GM19351 (cell line): ENCODE measurements around the gene CARD8.
"Not testable (repeated sequence)": the region's sequence is repeated elsewhere in the genome, so short reads cannot be mapped to it uniquely, and the experiment has no call there.

Experiments used
- ATAC-seq: cut with Tn5 transposase; IDR thresholded peaks from one replicate; pipeline ENCODE4 v1.9.1; 2021; ENCODE audit warnings: mild to moderate bottlenecking, moderate library complexity; ENCODE audit not compliant: unreplicated experiment

CARD8 gene

GRCh38 chr19:48255376-48256303, at the start of gene CARD8:
Gene CARD8, minus strand, starts transcription at chr19:48255912. Its CDS starts 14,892 bp downstream, at chr19:48241020.
- ATAC-seq, result peak; percentile 63

DNA sequence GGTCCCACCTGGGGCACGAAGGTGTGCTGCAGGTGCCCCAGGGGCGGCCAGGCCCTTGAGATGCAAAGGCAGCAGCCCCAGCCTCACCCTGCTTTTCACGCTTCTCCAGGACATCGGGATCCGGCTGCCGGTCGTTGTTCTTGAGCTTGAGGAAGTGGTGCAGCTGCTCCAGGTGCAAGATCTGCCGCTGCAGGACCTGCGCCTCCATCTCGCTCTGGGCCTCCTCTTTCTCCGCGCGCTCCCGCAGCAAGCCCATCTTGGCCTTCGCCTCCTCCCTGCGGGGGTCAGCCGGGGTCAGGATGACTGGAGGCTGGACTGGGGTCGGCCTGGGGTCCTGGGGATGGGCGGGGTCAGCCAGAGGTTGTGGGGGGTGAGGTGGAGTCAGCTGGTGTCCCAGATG, 48.2 kb upstream of the CARD8 start:
- no peak for ATAC-seq

DNA sequence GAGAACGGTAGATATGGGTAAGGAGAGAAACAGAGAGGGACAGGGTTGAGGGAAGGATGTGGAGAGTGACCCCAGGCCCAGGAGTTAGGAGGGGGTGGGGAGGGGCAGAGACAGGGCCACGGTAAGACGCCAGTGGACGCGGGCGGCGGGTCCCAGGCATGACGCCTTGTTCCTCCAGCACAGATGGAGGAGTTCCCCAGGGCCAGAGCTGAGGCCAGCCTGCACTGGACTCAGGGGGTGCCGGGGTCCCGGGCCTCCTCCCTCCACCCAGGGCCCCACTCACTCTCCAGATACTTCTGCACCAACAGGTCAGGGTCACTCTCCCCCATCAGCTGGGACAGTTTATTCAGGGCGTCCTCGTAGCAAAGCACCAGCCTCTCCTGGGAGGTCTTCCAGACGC, 47.7 kb upstream of the CARD8 start:
- ATAC-seq, result no peak

DNA sequence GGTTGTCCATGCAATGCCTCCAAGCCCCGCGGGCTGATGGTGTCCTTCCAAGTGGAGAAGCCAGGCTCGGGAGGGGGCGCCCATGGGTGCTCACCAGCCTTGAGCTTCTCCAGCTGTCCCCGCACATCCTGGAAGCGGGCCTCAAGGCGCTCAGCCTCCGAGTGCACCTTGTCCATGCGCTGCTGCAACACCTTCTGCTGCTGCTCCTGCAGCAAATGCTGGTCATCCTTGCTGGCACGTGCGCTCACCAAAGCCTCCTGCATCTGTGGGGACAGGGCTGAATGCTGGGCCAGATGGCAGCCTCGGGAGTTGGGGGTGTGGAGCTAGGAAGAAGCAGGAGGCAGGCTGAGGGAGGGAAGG, 46.9 kb upstream of the CARD8 start:
- no peak for ATAC-seq

DNA sequence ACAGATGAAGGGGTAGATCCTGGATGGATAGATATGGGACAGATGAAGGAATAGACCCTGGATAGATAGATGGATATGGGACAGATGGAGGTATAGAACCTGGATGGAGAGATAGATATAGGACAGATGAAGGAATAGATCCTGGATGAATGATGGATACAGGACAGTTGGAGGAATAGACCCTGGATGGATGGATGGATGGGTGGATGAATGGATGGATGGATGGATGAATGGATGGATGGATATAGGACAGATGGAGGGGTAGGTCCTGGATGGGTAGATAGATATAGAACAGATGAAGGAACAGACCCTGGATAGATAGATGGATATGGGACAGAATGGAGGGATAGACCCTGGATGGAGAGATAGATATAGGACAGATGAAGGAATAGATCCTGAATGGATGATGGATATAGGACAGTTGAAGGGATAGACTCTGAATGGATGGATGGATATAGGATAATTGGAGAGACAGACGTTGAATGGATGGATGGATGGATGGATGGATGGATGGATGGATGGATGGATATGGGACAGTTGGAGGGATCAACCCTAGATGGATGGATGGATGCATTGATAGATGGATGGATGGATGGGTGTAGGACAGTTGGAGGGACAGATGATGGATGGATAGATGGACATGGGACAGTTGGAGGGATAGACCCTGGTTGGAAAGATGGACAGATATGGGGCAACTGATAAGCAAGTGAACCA, 46.3 kb upstream of the CARD8 start:
- no peak for ATAC-seq

DNA sequence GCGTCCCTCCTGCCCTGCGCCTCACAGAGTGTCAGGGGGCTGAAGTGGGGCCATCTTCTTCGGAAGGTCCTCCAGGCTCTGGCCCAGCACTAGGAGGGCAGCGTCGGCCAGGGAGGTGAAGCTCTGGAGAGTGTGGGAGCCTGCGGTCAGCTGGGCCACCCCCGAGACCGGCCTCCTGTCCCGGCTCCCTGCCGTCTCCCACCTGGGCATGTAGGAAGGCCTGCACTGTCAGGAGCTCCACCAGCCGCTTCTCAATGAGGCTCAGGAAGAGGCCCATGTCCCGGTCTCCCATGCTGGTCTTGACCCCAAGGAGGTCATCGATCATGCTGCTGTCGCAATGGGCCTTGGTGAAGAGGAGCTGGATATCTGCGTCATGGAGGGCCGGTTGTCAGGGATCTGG, 42.3 kb upstream of the CARD8 start:
- no peak for ATAC-seq

DNA sequence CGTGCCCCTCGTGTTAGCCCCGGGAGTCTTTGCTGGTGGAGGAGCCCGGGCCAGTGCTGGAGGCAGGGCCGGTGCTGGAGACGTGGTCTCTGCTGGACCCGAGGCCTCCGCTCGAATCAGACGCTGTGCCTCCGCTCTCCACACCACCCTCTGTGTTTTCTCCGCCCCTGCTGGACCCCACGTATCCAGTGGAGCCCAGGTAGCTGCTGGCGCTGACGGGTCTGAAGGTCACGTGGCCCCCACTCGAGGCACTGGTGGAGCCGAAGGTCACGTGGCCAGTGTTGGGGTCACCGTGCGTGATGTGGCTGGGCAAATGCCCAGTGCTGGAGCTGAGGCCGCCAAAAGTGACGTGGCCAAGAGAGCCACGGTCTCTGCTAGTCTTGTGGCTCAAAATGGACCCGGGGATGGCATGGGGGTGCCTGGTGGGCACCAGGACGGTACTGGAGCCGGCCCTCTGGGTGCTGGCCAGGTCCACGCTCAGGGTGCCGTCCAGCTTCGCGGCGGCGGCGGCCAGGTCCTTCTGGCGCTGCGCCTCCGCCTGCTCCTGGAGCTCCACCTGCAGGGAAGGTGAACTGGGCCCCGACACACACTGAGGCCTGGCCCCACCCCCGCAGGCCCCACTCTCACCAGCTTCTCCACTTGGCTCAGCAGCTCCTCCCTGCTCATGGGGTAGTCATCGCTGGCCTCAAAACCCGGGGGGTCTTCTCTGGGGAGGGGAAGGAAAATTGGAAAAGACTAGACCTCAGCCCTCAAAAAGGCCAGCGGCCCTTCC, 41.4 kb upstream of the CARD8 start:
- no peak for ATAC-seq

- ATAC-seq, result no peak
Observed at GRCh38 chr19:48295458-48295857, 39.7 kb upstream of the CARD8 start.

DNA sequence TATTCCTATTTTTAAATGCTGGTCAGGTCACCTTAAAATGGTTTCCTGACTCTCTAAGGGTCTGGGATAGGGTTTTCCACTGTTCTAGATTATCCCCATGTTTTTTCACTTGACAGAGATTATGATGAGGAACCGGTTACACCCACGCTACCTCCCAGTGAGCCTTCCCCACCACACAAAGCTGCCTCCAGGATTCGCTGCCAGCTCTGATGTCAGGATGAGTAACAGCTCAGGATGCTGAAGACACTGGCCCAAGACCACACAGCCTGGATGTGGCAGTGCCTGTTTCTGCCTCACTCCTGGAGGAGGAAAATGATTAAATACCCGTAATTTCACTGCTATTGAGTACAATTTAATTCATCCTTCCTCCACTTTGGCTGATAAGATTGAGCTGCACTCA, 37.1 kb upstream of the CARD8 start:
- ATAC-seq, result no peak

DNA sequence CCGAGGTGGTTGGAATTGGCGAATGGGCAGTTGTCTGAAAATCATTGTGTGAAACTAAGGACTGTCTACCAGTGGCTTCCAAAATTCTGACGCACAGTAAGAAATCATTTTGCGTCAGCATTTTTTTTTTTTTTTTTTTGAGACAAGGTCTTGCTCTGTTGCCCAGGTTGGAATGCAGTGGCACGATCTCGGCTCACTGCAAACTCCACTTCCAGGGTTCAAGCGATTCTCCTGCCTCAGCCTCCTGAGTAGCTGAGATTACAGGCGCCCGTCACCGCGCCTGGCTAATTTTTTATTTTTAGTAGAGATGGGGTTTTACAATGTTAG, 35.7 kb upstream of the CARD8 start:
- ATAC-seq, result not testable (repeated sequence)

DNA sequence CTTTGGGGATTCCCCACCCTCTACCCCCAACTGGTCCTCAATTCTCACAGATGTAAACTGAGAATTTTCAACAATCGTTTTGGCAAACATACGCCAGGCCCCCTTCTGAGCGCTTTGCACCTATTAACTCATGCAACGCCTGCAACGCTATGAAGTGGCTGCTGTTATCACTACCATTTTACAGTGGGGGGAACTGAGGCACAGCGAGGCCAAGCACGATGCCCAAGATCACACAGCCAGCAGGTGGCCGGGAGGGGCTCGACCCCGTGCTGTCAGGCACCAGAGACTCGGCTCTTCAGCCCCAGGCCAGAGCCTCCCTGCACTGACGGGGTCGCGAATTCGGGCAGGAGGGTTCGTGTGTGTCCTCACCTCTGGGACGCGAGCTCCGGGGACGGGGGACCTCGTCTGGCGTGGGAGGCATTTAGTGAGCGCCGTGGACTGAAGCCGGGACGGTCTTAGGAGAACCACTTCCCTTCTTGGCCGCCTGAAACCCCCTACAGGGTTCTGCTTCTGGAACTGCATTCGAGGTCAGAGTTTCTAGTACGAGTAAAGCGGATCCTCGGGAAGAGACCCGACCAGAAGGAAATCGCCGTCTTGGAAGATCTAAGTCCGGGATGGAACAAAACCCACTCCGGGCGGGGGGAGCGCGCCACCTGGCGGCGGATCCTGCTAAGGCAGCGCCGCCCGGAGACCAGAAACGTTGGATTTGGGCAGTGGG, 35.2 kb upstream of the CARD8 start:
- ATAC-seq, result no peak

- no peak for ATAC-seq
Observed at GRCh38 chr19:48290401-48290770, 34.7 kb upstream of the CARD8 start.

- ATAC-seq, result no peak
Observed at GRCh38 chr19:48287748-48288147, 32.0 kb upstream of the CARD8 start.

GRCh38 chr19:48284896-48285295, 29.2 kb upstream of the CARD8 start:
- ATAC-seq, result no peak

- ATAC-seq, result no peak
Observed at GRCh38 chr19:48283908-48284307, 28.2 kb upstream of the CARD8 start.

DNA sequence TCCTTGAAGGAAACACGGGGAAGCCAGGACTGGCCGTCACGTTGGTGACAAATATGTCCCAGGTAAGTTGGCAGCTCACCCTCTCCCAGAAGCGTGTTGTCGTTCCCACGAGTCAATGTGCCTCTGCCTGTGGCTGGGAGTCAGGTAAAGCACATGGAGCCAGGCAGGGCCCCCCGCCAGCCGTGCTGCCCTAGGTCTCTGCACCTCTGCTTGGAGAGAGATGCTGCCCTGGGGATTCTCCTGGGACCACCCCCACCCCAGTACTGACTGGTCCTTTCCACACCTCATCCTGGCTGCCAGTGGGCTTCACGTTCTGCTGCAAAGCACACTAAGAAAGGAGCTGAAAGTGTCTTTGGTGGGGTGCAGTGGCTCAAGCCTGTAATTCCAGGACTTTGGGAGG, 24.0 kb upstream of the CARD8 start:
- ATAC-seq, result no peak

DNA sequence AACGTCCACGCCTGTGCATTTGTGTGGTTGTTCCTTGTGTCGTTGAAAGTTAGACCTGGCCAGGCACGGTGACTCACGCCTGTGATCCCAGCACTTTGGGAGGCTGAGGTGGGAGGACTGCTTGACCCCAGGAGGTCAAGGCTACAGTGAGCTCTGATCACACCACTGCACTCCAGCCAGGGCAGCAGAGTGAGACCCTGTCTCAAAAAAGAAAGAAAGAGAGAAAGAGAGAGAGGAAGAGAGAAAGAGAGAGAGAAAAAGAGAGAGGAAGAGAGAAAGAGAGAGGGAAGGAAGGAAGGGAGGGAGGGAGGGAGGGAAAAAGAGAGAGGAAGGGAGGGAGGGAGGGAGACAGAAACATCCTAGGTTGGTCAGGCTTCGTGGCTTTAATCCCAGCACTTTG, 19.2 kb upstream of the CARD8 start:
- no peak for ATAC-seq

GRCh38 chr19:48274173-48274572, 18.5 kb upstream of the CARD8 start:
- ATAC-seq, result no peak

DNA sequence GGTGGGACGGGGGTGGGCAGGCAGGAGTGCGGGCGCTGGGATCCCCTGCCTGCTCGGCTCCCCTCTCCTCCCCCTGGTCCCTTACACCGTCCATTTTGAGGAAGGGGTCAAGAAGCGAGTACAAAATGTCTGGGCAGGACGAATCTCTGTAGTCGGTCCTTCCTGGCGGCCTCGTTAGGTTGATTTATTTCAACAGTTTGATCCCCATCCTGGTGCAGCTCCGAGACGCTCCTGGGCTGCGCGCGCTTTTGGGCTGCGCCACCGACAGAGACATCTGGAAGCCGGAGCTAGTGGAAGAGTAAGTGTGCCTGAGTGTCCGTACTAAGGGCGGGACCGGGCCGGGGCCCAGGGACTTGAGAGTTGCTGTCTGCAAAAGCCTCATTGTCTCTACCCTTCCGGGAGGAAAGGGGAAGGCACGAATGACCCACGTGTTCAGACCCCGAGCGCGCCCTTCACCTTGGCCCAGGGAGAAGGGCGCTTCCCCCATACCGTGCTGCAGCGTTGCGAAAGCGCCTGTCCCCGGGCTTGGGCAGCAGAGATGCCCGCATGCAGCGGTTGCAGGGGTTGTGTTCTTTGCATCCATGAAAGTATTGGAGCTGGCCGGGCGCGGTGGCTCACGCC, 15.9 kb upstream of the CARD8 start:
- no peak for ATAC-seq

DNA sequence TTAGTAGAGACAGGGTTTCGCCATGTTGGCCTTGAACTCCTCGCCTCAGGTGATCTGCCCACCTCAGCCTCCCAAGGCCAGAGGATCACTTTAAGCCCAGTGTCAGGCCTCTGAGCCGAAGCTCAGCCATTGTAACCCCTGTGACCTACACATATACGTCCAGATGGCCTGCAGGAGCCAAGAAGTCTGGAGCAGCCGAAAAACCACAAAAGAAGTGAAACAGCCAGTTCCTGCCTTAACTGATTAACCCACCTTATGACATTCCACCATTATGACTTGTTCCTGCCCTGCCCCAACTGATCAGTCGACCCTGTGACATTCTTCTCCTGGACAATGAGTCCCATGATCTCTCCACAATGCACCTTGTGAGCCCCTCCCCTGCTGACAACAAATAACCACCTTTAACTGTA, 13.9 kb upstream of the CARD8 start:
- ATAC-seq, result not testable (repeated sequence)

GRCh38 chr19:48265326-48265725, 9.6 kb upstream of the CARD8 start:
- ATAC-seq, result not testable (repeated sequence)
